ENCODE measurements around the gene HDAC1. TPM values are rescaled to one million over a fixed set of nuclear protein-coding genes. Genes with fewer than 3 reads are reported as not detected.
A peak's percentile ranks its signal among the peaks of the same experiment; 100 is the strongest.

Gene HDAC1
- total and polyA plus RNA-seq, 2 of the 13 experiments (the other 11 are each of a cell fraction or from before 2014, with no cell fraction given): 93.5 to 189 TPM

DNA sequence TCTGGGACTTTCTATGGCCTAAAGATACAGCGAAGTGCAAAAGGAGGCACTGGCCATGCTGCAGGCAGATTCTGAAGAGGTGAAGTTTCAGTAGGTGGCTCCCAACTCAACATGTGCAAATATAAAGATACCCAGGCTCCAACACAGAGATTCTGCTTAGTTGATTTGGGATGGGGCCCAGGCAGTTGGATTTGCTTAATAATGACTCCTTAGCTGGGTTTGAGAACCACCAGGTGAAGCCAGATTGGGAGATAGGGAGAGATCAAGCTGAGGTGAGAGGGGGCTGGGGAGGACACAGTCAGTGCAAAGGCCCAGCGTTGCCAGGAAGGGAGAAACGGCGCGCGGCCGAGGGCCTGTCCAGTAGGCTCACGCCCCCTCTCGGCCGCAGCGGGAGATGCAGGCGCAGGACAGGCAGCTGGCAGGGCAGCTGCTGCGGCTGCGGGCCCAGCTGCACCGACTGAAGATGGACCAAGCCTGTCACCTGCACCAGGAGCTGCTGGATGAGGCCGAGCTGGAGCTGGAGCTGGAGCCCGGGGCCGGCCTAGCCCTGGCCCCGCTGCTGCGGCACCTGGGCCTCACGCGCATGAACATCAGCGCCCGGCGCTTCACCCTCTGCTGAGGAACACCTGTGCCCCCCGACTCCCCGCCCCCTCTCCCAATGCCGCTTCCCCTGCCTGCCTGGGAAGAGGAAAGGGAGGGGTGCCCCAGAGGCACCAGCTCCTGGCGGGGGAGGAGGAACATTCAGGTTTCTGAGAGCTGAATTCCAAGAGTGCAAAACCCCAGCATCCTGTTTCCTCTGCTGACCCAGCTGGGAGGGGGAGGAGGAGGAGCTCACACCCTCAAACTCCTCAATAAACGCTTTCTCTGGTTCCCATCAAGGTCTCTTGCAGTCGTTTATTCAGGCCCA is 43.6 kb upstream of the HDAC1 start (continued):
- TF ChIP-seq ISX (CRISPR knock-in tag; conservative IDR thresholded peaks at IDR 0.05) (no peak), ZNF335 (CRISPR knock-in tag; IDR thresholded peaks at IDR 0.05) (no peak), ZNF10 (CRISPR knock-in tag; IDR thresholded peaks at IDR 0.05; ENCODE audit: borderline replicate concordance, low read depth) (no peak), SETDB1 (CRISPR knock-in tag; IDR thresholded peaks at IDR 0.05; ENCODE audit: borderline replicate concordance) (no peak), TBX2 (CRISPR knock-in tag; IDR thresholded peaks at IDR 0.05; ENCODE audit: borderline replicate concordance) (peak; percentile 37; the same call in 1 of the 2 replicates), NCOA1 (CRISPR knock-in tag; IDR thresholded peaks at IDR 0.05) (no peak), AGO2 (optimal IDR thresholded peaks at IDR 0.05; ENCODE audit: low read depth, low read length) (no peak), CBX5 (CRISPR knock-in tag; IDR thresholded peaks at IDR 0.05; ENCODE audit: borderline replicate concordance) (peak; percentile 81; the same call in 1 of the 2 replicates), ZNF256 (CRISPR knock-in tag; conservative IDR thresholded peaks at IDR 0.05) (no peak), ZNF713 (CRISPR knock-in tag; IDR thresholded peaks at IDR 0.05) (no peak)
- TF ChIP-seq, protein P1, sequence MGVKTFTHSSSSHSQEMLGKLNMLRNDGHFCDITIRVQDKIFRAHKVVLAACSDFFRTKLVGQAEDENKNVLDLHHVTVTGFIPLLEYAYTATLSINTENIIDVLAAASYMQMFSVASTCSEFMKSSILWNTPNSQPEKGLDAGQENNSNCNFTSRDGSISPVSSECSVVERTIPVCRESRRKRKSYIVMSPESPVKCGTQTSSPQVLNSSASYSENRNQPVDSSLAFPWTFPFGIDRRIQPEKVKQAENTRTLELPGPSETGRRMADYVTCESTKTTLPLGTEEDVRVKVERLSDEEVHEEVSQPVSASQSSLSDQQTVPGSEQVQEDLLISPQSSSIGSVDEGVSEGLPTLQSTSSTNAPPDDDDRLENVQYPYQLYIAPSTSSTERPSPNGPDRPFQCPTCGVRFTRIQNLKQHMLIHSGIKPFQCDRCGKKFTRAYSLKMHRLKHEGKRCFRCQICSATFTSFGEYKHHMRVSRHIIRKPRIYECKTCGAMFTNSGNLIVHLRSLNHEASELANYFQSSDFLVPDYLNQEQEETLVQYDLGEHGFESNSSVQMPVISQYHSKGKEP (CRISPR knock-in tag; IDR thresholded peaks at IDR 0.05): no peak
- TF ChIP-seq, protein P2, sequence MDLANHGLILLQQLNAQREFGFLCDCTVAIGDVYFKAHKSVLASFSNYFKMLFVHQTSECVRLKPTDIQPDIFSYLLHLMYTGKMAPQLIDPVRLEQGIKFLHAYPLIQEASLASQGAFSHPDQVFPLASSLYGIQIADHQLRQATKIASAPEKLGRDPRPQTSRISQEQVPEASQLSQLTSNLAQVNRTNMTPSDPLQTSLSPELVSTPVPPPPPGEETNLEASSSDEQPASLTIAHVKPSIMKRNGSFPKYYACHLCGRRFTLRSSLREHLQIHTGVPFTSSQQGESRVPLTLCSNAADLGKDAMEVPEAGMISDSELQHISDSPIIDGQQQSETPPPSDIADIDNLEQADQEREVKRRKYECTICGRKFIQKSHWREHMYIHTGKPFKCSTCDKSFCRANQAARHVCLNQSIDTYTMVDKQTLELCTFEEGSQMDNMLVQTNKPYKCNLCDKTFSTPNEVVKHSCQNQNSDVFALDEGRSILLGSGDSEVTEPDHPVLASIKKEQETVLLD (CRISPR knock-in tag; IDR thresholded peaks at IDR 0.05; ENCODE audit: low read depth): peak; percentile 46; the same call in 1 of the 2 replicates
- TF ChIP-seq, protein P3, sequence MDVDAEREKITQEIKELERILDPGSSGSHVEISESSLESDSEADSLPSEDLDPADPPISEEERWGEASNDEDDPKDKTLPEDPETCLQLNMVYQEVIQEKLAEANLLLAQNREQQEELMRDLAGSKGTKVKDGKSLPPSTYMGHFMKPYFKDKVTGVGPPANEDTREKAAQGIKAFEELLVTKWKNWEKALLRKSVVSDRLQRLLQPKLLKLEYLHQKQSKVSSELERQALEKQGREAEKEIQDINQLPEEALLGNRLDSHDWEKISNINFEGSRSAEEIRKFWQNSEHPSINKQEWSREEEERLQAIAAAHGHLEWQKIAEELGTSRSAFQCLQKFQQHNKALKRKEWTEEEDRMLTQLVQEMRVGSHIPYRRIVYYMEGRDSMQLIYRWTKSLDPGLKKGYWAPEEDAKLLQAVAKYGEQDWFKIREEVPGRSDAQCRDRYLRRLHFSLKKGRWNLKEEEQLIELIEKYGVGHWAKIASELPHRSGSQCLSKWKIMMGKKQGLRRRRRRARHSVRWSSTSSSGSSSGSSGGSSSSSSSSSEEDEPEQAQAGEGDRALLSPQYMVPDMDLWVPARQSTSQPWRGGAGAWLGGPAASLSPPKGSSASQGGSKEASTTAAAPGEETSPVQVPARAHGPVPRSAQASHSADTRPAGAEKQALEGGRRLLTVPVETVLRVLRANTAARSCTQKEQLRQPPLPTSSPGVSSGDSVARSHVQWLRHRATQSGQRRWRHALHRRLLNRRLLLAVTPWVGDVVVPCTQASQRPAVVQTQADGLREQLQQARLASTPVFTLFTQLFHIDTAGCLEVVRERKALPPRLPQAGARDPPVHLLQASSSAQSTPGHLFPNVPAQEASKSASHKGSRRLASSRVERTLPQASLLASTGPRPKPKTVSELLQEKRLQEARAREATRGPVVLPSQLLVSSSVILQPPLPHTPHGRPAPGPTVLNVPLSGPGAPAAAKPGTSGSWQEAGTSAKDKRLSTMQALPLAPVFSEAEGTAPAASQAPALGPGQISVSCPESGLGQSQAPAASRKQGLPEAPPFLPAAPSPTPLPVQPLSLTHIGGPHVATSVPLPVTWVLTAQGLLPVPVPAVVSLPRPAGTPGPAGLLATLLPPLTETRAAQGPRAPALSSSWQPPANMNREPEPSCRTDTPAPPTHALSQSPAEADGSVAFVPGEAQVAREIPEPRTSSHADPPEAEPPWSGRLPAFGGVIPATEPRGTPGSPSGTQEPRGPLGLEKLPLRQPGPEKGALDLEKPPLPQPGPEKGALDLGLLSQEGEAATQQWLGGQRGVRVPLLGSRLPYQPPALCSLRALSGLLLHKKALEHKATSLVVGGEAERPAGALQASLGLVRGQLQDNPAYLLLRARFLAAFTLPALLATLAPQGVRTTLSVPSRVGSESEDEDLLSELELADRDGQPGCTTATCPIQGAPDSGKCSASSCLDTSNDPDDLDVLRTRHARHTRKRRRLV (CRISPR knock-in tag; IDR thresholded peaks at IDR 0.05): peak; percentile 76; the same call in 1 of the 2 replicates
- TF ChIP-seq, protein P4, sequence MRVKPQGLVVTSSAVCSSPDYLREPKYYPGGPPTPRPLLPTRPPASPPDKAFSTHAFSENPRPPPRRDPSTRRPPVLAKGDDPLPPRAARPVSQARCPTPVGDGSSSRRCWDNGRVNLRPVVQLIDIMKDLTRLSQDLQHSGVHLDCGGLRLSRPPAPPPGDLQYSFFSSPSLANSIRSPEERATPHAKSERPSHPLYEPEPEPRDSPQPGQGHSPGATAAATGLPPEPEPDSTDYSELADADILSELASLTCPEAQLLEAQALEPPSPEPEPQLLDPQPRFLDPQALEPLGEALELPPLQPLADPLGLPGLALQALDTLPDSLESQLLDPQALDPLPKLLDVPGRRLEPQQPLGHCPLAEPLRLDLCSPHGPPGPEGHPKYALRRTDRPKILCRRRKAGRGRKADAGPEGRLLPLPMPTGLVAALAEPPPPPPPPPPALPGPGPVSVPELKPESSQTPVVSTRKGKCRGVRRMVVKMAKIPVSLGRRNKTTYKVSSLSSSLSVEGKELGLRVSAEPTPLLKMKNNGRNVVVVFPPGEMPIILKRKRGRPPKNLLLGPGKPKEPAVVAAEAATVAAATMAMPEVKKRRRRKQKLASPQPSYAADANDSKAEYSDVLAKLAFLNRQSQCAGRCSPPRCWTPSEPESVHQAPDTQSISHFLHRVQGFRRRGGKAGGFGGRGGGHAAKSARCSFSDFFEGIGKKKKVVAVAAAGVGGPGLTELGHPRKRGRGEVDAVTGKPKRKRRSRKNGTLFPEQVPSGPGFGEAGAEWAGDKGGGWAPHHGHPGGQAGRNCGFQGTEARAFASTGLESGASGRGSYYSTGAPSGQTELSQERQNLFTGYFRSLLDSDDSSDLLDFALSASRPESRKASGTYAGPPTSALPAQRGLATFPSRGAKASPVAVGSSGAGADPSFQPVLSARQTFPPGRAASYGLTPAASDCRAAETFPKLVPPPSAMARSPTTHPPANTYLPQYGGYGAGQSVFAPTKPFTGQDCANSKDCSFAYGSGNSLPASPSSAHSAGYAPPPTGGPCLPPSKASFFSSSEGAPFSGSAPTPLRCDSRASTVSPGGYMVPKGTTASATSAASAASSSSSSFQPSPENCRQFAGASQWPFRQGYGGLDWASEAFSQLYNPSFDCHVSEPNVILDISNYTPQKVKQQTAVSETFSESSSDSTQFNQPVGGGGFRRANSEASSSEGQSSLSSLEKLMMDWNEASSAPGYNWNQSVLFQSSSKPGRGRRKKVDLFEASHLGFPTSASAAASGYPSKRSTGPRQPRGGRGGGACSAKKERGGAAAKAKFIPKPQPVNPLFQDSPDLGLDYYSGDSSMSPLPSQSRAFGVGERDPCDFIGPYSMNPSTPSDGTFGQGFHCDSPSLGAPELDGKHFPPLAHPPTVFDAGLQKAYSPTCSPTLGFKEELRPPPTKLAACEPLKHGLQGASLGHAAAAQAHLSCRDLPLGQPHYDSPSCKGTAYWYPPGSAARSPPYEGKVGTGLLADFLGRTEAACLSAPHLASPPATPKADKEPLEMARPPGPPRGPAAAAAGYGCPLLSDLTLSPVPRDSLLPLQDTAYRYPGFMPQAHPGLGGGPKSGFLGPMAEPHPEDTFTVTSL (CRISPR knock-in tag; IDR thresholded peaks at IDR 0.05; ENCODE audit: borderline replicate concordance): no peak

Data from HepG2 (cell line).